GM21529 (cell line): ENCODE data around the gene ITPR1.

ENCODE experiments used
- ATAC-seq: cut with Tn5 transposase; IDR thresholded peaks from one replicate; pipeline ENCODE4 v1.9.1; 2021; ENCODE audit not compliant: unreplicated experiment

ITPR1 gene

GRCh38 chr3:4633078-4634004 is 140.2 kb downstream of the ITPR1 start:
- ATAC-seq = peak; percentile 82

GRCh38 chr3:4634894-4635293 is 141.7 kb downstream of the ITPR1 start:
- no peak for ATAC-seq

DNA sequence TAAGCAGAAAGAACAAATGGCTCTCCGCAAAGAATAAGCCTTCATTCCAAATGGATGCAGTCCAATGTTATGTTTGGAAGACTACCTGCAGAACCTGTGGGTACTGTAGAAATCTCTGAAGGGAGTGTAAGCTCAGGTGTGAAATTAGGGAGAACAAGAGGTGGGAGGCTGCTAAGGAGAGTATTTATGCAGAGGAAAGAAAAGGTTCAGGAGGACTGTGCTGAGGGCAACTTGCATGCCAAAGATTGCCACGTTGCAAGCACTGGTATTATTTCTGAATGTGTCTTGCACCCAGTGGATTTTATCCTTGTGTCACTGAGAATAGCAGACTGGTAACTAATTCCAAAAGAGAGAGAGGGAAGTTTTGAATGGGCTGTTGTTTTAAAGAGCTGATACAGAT is 144.1 kb downstream of the ITPR1 start:
- no peak for ATAC-seq

GRCh38 chr3:4641863-4642563 is 148.9 kb downstream of the ITPR1 start:
- no peak for ATAC-seq

- ATAC-seq = no peak
Measured at GRCh38 chr3:4642611-4643010, 149.5 kb downstream of the ITPR1 start.

DNA sequence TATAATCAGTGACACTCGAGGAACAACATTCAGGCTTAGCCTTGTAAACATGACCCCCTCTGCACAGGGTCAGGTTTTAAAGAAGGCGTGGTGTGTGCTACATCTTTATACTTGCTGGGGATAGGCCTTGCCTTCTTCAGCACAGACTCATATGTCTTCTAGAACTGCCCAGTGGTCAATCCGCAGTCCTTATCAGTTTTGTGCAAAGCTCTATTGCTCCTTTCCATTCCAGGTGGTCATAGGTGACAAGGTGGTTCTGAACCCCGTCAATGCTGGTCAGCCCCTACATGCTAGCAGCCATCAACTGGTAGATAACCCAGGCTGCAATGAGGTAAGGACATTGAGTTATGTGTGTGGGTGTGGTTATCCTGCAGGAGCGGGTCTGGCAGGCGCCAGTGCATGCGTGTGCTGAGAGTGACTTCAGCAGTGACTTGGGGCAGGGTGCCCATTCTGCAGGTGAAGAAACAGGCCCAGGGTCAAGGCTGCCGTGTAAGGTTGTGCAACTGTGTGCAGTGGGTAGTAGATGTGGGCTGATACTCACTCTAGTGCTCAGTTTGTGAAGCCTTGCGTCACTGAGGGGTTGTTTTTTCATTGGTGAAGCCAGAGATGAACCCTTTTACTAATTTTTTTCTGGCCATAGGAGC is 150.9 kb downstream of the ITPR1 start:
- ATAC-seq = no peak

GRCh38 chr3:4644951-4645350 is 151.8 kb downstream of the ITPR1 start:
- no peak for ATAC-seq

DNA sequence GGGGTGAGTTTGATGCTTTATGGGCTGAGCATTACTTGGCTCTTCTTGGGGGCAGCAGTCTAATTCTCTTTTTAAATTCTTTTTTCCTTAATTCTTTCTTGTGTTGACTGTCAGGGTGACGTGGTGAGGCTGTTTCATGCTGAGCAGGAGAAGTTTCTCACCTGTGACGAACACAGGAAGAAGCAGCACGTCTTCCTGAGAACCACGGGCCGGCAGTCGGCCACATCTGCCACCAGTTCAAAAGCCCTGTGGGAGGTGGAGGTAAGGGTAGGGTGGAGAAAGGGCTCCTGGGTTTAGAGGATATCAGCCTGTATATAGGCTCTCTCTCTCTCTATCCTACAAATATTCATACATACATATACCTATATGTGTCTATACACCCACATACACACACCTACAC is 152.3 kb downstream of the ITPR1 start:
- no peak for ATAC-seq

DNA sequence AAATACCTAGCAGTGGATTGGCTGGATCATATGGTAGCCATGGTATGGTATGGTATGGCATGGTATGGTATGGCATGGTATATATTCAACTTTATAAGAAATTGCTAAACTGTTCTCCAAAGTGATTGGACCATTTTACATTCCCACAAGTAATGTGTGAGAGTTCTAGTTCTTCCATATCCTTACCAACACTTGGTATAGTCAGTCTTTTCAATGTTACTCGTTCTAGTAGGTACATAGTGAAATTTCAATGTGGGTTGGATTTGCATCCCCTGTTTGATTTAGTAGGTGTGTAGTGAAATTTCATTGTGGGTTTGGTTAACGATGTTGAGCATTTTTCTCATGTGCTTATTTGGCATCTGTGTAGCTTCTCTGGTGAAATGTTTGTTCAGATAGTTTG is 154.3 kb downstream of the ITPR1 start:
- ATAC-seq = no peak

DNA sequence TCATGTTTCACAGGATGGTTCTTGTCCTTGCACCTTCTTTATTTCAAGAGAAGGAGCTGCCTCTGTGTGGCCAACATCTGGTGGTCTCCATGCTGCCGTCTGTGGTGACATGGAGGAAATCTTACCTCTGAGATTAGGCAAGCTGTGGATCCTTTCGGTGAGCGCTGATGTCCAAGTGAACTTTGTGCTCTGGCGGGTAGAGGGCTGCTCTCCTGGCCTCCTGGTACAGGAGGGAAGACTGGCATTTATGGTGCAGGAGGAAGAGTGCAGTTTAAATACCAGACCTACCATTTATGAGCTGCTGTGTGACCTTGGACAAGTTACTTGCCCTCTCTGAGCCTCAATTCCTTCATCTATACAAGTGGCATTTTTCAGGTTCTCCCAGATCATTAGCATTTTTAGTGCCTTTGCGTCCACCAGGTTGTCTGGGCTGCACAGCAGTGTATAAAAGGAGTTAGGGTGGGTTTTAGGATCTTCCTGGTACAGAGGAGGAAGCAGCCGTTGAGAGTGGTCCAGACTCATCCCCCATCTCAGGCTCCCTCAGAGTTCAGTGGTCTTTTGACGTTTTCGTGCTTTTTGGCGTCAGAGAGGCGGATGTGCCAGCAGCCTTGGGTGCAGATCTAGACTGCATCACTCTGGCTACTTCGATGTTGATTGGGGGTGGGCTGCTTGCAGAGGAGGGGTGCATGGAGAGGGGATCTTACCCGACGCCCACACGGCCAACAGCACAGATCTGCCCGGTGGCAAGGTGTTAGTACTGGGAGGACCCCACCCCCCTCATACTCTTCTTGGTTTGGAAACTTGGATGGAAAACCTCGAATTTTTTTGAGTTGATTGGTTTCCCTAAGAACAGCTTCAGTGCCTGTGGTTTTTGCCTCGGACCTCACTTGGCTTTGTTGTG is 162.2 kb downstream of the ITPR1 start:
- ATAC-seq = no peak

- ATAC-seq = no peak
Measured at GRCh38 chr3:4656059-4656458, 162.9 kb downstream of the ITPR1 start.

GRCh38 chr3:4656626-4657328 is 163.6 kb downstream of the ITPR1 start:
- ATAC-seq = no peak

- no peak for ATAC-seq
Measured at GRCh38 chr3:4660936-4661335, 167.8 kb downstream of the ITPR1 start.

DNA sequence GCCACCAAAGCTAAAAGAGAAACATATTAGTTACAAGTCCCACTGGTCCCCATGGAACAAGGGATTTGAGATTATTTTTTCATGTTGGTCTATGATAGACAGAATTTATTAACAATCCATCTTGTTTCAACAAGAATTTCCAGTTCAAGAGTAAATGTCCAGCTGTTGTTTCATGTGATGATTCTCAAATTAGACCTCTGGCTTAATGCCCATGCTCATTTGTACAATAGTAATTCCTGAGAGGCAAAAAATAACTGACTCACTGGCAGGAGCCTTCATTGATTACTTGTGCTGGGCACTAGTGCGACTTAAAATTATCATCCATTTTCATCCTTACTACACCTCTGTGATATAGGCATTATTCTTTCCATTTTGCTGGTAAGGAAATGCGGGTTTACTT is 171.3 kb downstream of the ITPR1 start:
- no peak for ATAC-seq

- ATAC-seq = no peak
Measured at GRCh38 chr3:4665197-4665596, 172.0 kb downstream of the ITPR1 start.

DNA sequence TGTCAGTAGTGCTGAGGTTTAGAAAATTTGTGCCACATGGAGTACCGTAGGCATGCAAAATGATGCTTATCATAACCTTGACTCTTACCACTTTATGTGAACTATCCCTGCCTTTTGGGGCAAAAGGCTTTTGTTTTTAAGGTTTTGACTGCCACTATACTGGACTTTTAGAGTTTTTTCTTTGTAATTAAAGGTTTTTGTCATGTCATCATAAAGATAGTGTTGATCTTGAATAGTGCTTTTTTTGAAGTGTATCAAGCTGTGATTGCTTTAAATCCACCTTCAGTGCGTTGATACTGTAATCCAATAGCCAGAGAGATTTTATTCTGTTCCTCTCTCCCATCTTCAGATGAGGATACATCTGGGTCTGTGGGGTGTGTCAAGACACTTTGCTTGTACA is 172.9 kb downstream of the ITPR1 start:
- no peak for ATAC-seq

GRCh38 chr3:4670352-4670751 is 177.2 kb downstream of the ITPR1 start:
- no peak for ATAC-seq

DNA sequence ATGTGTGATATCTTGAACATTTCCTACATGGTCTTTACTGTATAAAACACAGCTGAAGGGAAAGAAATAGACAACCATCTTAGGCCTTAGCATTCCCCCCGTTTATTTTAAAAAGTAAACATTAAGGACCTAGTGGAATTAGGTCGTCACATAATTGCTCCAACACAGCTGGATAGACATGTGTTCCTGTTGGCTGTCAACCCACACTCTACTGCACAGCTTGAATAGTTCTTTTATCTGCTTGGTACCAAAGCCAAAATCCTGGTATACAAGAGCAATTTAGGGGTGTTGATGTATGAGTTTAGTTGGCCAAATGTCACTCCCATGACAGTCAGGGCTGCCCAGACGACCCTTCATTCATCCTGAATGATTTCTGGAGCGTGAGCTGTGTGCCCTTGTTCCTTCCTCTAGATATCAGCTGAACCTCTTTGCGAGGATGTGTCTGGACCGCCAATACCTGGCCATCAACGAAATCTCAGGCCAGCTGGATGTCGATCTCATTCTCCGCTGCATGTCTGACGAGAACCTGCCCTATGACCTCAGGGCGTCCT is 179.7 kb downstream of the ITPR1 start:
- ATAC-seq = no peak

GRCh38 chr3:4674216-4674615 is 181.1 kb downstream of the ITPR1 start:
- no peak for ATAC-seq

DNA sequence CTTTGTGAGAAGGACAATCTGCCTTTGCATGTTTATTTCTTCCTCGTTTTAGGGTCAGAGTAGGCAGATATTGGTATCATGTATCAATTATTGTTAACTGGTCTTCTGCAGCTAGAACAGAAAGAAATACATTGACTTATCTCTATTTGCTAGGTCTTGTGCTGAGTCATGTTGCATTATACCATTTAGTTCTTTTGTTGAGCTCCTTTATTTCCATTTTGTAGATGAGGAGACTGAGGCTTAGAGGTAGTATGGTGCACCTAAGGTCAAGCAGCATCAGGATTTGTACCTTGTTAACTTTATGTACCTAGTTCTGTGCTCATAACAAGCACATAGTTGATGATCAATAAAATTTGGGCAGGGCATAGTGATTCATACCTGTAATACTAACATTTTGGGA is 182.6 kb downstream of the ITPR1 start:
- ATAC-seq = no peak
